Activated CD4-positive, alpha-beta T cell treated with anti-CD3 and anti-CD28 coated beads, Interleukin-2, amount 10 ng/mL, durations not matched to agents 24 days and 14 days (primary cell): Measurements from ENCODE around the gene MYO15B. TPM values are rescaled to one million over a fixed set of nuclear protein-coding genes. Genes with fewer than 3 reads are reported as not detected.

Experiments used
- DNase-seq: peaks from one replicate; pipeline ENCODE4 v3.0.0; 2022
- H3K27ac Mint-ChIP-seq: one replicate; pipeline ENCODE4 v1.8.0; 2022; ENCODE audit warnings: mild to moderate bottlenecking, mixed read lengths
- H3K27me3 Mint-ChIP-seq: one replicate; pipeline ENCODE4 v1.8.0; 2022; ENCODE audit warnings: mixed read lengths
- H3K36me3 Mint-ChIP-seq: one replicate; pipeline ENCODE4 v1.8.0; 2022; ENCODE audit warnings: low read depth, mild to moderate bottlenecking, mixed read lengths
- H3K4me1 Mint-ChIP-seq: one replicate; pipeline ENCODE4 v1.8.0; 2021; ENCODE audit warnings: mixed read lengths
- H3K4me3 Mint-ChIP-seq: one replicate; pipeline ENCODE4 v1.8.0; 2022; ENCODE audit warnings: mild to moderate bottlenecking, moderate library complexity, mixed read lengths
- H3K9me3 Mint-ChIP-seq: one replicate; pipeline ENCODE4 v1.8.0; 2021; ENCODE audit warnings: mixed read lengths
- intact Hi-C: fragments of 100-400 bp; cut with micrococcal nuclease; formaldehyde crosslinking; loops from one replicate; pipeline ENCODE4 v1.15.1; 2023
- total RNA-seq: library from RNA; stranded (reverse); gene quantifications from 2 replicates; pipeline ENCODE4 v1.2.3, GENCODE V29; 2022

Gene MYO15B
- total RNA-seq, 1 donor from 2014 or later, result 24.3 TPM

DNA sequence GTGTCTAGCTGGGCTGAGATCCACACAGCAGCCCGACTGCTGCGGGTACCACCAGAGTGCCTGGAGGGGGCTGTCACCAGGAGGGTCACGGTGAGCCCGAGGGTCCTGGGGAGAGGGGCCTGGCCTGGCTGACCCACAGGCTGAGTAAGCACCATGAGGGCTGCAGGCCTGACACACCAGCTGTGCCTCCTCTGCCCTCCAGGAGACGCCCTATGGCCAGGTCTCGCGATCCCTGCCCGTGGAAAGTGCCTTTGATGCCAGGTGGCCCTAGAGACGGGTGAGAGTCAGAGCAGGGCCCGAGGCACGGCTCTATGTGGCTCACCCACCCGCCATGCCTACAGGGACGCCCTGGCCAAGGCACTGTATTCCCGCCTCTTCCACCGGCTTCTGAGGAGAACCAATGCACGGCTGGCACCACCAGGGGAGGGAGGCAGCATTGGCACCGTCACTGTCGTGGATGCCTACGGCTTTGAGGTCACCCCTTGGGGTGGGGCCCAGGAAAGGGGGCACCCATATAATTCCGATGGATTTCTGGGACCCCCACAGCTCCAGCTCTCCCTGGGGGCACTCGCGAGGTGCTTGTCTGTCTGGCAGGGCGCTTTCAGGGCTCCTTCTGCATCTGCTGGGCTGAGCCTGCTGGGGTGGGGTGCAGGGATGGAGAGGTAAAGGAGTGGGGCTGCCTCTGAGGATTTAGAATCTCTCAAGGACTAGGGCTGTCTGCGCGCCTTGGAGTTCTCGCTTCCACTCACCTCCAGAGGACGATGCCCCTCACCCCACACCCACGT lies 7.1 kb downstream of the MYO15B start:
- no peak overlapping the region for H3K4me3 Mint-ChIP-seq
- DNase-seq, result no peak
- H3K27me3 Mint-ChIP-seq, result no peaks in the 10 kb centered on the region
- intact Hi-C loops, result no loop called here
- H3K27ac Mint-ChIP-seq, result no peak overlapping the region
- H3K4me1 Mint-ChIP-seq, result no peaks in the 10 kb centered on the region
- no peaks in the 10 kb centered on the region for H3K9me3 Mint-ChIP-seq
- H3K36me3 Mint-ChIP-seq, result no peaks in the 10 kb centered on the region

DNA sequence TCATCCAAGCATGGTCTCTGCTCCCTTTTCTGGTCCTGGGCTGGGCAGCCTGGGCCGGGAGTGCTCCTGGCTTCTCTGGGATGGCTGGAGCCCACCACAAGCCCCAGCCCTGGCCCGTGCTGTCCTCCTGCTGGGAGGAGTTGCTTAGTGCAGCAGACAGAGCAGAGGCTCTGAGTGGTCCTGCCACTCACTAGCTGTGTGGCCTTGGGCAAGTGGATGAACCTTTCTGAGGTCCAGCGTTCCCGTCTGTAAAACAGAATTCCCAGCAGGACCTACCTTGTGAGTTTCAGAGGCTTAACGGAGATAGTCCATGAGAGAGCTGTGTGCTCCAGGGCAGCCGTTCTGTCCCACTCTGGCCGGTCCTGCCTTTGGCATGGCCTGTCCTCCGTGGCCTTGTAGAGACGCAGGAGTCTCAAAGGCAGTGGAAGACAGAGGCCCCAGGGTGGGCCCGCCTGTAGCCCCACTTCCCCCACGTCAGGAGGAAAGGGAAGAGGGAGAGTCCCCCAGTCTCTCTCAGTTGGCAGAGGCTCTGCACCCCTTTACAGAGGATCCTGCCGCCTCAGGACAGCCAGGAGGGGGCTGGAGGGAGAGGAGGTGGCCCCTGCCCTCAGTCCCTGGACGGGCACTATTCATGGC lies 7.8 kb downstream of the MYO15B start:
- intact Hi-C loops, result no loop called here
- H3K27me3 Mint-ChIP-seq, result no peaks in the 10 kb centered on the region
- H3K36me3 Mint-ChIP-seq, result no peaks in the 10 kb centered on the region
- no peak overlapping the region for H3K4me3 Mint-ChIP-seq
- H3K4me1 Mint-ChIP-seq, result no peaks in the 10 kb centered on the region
- no peak overlapping the region for H3K27ac Mint-ChIP-seq
- DNase-seq, result no peak
- no peaks in the 10 kb centered on the region for H3K9me3 Mint-ChIP-seq

DNA sequence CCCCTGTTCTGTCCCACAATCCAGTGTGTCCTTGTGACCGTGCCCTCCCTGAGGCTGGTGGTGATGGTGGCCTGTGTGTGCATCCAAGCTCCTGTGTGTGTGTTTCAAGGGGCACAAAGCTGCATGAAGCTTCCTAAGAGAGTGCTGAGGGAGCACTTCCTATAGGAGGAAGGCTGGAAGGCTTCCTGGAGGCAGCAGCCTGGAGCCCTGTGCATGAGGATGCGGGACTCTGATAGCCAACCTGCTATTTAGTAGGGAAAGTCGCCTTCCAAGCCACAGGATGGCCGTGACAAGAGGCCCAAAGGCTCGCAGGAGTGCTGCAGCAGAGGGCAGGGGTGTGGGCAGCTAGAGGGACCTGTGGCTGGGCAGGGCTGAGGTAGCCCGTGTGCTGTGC lies 8.3 kb downstream of the MYO15B start:
- Mint-ChIP-seq H3K4me3 (no peak overlapping the region), H3K36me3 (no peaks in the 10 kb centered on the region)
- intact Hi-C loops, result no loop called here

DNA sequence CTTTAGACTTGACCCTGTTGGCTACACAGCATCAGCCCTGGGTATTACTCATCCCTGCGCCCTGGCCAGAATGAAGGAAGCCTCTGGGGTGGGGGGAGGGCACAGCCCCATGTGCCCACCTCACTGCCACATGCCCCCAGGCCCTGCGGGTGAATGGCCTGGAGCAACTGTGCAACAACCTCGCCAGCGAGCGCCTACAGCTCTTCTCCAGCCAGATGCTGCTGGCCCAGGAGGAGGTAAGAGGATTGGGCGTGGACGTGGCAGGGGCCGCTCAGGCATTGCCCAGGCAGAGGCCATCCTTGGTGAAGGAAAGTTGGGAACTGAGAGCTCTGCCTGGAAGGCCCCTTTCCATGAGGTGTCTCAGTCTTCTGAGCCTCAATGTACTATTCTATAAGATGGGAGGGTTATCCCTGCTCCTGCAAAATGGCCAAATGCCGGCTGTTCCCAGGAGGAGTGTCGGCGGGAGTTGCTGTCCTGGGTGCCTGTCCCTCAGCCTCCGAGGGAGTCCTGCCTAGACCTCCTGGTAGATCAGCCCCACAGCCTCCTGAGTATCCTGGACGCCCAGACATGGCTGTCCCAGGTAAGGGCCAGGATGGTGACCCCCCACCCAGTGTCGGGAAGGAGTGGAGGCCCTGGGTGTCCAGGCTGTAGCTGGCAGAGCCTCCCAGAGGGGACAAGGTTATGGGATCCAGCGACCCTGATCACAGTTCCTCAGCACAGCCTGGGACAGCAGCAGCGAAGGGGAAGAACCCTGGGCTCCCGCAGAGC lies 8.9 kb downstream of the MYO15B start:
- H3K27me3 Mint-ChIP-seq, result no peaks in the 10 kb centered on the region
- no peak for DNase-seq
- H3K27ac Mint-ChIP-seq, result no peak overlapping the region
- no peaks in the 10 kb centered on the region for H3K36me3 Mint-ChIP-seq
- H3K9me3 Mint-ChIP-seq, result no peaks in the 10 kb centered on the region
- no peak overlapping the region for H3K4me3 Mint-ChIP-seq
- intact Hi-C loops, result no loop called here
- H3K4me1 Mint-ChIP-seq, result no peaks in the 10 kb centered on the region

More for the DNA sequence above, 8.3 kb downstream of the MYO15B start:
- no peaks in the 10 kb centered on the region for H3K9me3 Mint-ChIP-seq
- no peaks in the 10 kb centered on the region for H3K27me3 Mint-ChIP-seq
- no peaks in the 10 kb centered on the region for H3K4me1 Mint-ChIP-seq
- no peak for DNase-seq
- no peak overlapping the region for H3K27ac Mint-ChIP-seq

DNA sequence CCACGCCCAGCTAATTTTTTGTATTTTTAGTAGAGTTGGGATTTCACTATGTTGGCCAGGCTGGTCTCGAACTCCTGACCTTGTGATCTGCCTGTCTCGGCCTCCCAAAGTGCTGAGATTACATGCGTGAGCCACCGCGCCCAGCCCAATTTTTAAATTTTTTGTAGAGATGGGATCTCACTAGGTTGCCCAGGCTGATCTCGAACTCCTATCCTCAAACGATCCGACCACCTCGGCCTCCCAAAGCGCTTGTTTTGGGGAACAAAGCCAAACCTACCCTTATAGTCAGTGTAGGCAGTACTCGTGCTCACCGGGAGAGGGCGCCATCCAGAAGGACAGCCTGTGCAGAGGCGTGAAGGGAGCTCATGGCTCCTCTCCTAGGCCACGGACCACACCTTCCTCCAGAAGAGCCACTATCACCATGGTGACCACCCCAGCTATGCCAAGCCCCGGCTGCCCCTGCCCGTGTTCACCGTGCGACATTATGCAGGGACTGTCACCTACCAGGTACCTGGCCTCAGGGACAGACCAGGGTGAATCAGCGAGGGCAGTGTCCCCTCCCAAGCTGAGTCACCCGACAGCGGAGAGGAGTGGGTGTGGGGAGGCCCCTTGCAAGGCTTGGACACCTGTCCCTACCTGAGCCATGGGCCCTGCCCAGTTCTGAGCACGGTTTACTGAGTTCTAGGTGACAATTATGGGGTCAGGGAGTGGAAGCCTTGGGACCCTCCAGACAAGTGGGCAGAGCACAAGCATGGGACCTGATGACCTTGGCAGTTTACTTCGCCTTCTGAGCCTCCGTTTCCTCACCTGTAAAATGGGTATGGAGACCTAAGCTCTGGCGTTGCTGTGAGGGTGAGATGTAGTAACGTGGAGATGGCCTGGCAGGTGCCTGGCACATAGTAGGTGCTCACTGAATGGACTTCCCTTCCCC lies 13.7 kb downstream of the MYO15B start:
- H3K27me3 Mint-ChIP-seq, result no peaks in the 10 kb centered on the region
- H3K36me3 Mint-ChIP-seq, result no peaks in the 10 kb centered on the region
- H3K27ac Mint-ChIP-seq, result no peak overlapping the region
- no peaks in the 10 kb centered on the region for H3K9me3 Mint-ChIP-seq
- DNase-seq, result peak; percentile 89
- intact Hi-C loops, result no loop called here
- H3K4me1 Mint-ChIP-seq, result no peaks in the 10 kb centered on the region
- H3K4me3 Mint-ChIP-seq, result no peak overlapping the region

DNA sequence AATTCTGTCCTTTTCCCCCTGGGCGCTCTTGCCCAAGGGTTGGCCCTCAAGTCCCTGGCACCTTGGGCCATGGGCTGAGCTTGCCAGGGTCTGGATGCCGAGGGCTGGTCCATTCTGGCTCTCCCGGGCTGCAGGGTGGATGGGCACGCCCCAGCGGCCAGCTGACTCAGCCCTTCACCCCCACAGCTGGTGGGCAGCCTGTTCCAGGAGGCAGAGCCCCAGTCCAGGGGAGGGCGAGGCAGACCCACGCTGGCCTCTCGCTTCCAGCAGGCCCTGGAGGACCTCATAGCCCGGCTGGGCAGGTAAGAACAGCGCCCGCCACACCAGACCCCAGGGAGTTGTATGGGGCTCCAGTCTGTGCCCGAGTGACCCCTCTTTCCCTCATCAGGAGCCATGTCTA lies 15.0 kb downstream of the MYO15B start:
- H3K4me1 Mint-ChIP-seq, result peaks cover 4% of the 10 kb centered on the region
- DNase-seq, result no peak
- intact Hi-C loops, result no loop called here
- H3K27ac Mint-ChIP-seq, result no peak overlapping the region
- H3K4me3 Mint-ChIP-seq, result no peak overlapping the region
- no peaks in the 10 kb centered on the region for H3K27me3 Mint-ChIP-seq
- H3K9me3 Mint-ChIP-seq, result no peaks in the 10 kb centered on the region
- no peaks in the 10 kb centered on the region for H3K36me3 Mint-ChIP-seq

DNA sequence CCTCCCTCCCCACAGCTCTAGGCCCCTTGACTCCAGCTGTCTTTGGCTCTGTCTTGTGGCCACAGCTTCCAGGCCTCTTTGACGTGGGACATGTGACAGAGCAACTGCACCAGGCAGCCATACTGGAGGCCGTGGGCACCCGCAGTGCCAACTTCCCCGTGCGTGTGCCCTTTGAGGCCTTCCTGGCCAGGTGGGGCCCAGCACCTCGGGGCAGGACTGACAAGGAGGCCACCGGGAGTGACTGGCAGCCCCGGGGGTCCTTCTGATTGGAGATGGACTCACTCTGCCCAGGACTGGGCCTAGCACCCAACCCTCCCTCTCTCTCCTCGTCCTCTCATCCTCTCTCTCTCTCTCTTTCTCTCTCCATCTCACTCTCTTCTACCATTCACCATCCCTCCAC lies 15.5 kb downstream of the MYO15B start:
- Mint-ChIP-seq H3K4me3 (no peak overlapping the region), H3K36me3 (no peaks in the 10 kb centered on the region), H3K27me3 (no peaks in the 10 kb centered on the region), H3K9me3 (no peaks in the 10 kb centered on the region), H3K4me1 (peaks cover 4% of the 10 kb centered on the region), H3K27ac (no peak overlapping the region)
- intact Hi-C loops, result no loop called here
- DNase-seq, result no peak

DNA sequence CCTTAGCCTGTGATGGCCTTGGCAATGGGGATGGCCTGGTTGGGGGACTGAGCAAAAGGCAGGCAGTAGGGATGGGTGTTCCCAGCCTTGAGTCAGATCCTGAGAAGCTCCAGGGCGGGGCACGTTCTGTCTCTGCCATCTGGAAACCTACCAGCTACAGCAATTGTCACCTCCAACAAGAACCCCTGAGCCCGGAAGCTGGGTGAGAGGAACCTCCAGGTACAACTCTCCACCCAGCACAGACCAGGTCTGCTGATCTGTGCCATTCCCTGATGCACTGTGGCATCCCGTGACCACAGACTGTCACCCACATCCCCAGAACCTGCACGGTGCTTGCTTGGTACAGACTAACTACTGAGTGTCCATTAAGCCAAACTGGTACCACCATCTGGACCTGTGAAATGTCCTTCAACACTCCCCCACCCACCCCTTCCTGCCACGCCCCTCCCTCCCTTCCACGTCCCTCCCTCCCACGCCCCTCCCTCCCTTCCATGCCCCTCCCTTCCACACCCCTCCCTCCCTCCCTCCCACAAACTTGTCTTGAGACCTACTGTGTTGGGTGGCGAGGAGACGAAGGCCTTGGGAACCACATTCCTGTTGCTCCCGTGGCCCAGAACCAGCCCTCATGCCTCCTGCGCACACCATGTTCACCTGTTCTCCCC lies 16.6 kb downstream of the MYO15B start:
- H3K4me3 Mint-ChIP-seq, result no peak overlapping the region

DNA sequence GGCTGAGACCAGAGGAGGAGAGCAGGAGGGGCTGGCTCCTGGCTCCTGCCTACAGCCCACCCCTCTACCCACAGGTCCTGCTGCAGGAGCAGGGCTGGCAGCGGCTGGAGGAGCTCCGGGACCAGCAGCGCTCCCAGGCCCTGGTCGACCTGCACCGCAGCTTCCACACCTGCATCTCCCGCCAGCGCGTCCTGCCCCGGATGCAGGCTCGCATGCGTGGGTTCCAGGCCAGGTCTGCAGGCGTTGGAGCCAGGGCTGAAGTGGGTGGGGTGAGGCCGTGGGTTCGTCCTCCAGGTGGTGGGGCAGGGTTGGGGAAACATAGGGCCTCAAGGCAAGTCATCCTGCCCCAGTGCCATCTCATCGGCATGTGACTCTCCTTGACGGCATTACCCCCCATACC lies 18.2 kb downstream of the MYO15B start:
- H3K27me3 Mint-ChIP-seq, result no peaks in the 10 kb centered on the region
- no peak overlapping the region for H3K4me3 Mint-ChIP-seq
- no peaks in the 10 kb centered on the region for H3K36me3 Mint-ChIP-seq
- intact Hi-C loops, result no loop called here
- no peak for DNase-seq
- peaks cover 4% of the 10 kb centered on the region for H3K4me1 Mint-ChIP-seq
- H3K9me3 Mint-ChIP-seq, result no peaks in the 10 kb centered on the region
- H3K27ac Mint-ChIP-seq, result no peak overlapping the region

More for the DNA sequence above, 16.6 kb downstream of the MYO15B start:
- peaks cover 4% of the 10 kb centered on the region for H3K4me1 Mint-ChIP-seq
- no peaks in the 10 kb centered on the region for H3K27me3 Mint-ChIP-seq
- H3K9me3 Mint-ChIP-seq, result no peaks in the 10 kb centered on the region
- intact Hi-C loops, result no loop called here
- no peak for DNase-seq
- H3K36me3 Mint-ChIP-seq, result no peaks in the 10 kb centered on the region
- H3K27ac Mint-ChIP-seq, result no peak overlapping the region

DNA sequence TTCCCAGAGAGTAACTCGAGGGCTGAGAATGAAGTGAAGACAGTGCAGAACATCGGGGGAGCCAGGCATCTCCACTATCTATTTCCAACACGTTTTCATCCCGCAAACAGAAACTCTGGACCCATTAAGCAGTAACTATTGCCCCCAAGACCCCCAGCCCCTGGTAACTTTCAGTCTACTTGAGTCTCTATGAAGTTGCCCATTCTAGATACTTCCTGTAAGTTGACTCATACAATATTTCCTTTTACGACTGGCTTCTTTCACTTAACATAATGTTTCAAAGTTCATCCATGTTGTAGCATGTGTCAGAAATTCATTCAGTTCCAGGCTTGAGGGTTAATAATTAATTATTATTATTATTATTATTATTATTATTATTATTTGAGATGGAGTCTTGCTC lies 19.5 kb downstream of the MYO15B start:
- intact Hi-C loops, result no loop called here
- Mint-ChIP-seq H3K27ac (no peak overlapping the region), H3K4me1 (peaks cover 4% of the 10 kb centered on the region), H3K27me3 (no peaks in the 10 kb centered on the region), H3K4me3 (no peak overlapping the region), H3K36me3 (no peaks in the 10 kb centered on the region), H3K9me3 (no peaks in the 10 kb centered on the region)
- no peak for DNase-seq

DNA sequence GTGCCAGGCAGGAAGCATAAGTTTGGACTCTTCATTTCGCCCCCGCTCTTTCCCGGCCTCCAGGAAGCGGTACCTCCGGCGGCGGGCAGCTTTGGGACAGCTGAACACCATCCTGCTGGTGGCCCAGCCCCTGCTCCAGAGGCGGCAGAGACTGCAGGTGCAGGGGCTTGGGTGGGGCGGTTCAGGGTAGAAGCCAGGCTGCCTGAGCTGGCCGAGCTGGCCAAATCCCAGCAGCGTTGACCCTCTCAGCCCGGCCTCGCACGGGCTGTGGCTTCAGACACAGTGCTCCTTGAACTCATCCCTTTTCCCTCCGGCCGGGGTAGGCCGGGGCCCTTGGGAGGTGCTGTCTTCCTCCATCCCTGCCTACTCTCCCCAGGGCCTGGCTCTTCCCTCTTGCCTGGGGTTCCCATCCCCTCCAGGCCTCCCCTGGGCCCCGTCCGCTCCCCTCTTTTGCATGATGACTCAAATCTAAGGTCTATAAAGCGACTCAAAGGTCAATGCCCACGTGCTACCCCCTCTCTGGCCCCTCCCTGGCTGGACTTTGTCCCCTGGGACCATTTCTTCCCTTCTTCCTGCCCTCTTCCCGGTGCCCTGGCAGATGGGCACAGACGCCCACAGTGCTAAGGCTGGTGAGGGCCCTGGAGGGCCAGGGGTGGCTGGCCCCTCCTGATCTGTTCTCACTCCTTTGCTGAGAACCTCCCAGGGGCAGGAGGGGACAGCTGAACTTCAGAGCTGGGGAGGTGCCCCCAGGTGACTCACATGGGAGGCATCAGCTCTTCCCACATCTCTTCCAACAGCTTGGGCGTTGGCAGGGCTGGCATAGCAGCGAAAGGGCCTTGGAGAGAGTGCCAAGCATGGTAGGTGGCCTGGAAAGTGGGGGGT lies 22.7 kb downstream of the MYO15B start:
- DNase-seq, result no peak
- H3K4me1 Mint-ChIP-seq, result peaks cover 4% of the 10 kb centered on the region
- H3K27ac Mint-ChIP-seq, result no peak overlapping the region
- intact Hi-C loops, result no loop called here
- H3K4me3 Mint-ChIP-seq, result no peak overlapping the region
- no peaks in the 10 kb centered on the region for H3K9me3 Mint-ChIP-seq
- no peaks in the 10 kb centered on the region for H3K27me3 Mint-ChIP-seq
- H3K36me3 Mint-ChIP-seq, result no peaks in the 10 kb centered on the region

DNA sequence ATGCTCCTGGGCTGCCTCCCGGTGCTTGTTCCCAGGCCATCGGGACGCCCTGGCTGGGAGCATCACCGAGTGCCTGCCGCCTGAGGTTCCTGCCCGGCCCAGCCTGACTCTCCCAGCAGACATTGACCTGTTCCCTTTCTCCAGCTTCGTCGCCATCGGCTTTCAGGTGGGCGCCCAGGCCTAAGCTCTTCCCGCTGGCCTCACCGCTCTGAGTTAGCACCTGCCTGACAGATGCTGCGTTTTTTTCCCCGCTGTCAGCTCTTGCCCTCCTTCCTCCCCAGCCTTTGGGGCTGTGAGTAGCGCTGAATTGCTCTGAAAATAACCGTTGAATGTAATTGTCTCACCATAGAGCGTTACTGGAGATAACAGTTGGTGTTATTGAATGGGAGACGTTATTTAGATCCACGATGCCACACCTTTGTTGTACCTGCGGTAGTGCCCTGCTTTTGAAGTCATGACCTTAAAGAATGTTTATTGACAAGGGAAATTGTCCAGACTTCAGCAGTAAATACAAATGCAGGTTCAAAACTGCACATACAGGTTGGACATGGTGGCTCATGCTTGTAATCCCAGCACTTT lies 24.3 kb downstream of the MYO15B start:
- DNase-seq, result no peak
- Mint-ChIP-seq H3K9me3 (no peaks in the 10 kb centered on the region), H3K4me3 (no peak overlapping the region), H3K27me3 (no peaks in the 10 kb centered on the region), H3K4me1 (peaks cover 2% of the 10 kb centered on the region), H3K27ac (no peak overlapping the region), H3K36me3 (no peaks in the 10 kb centered on the region)
- intact Hi-C loops, result no loop called here
